Measurements from ENCODE around the gene PALLD. TPM values are rescaled to one million over a fixed set of nuclear protein-coding genes. Genes with fewer than 3 reads are reported as not detected.
A peak's percentile ranks its signal among the peaks of the same experiment; 100 is the strongest.

PALLD gene
- total and polyA plus RNA-seq, 12 donors: 169 to 1,537 (median 667) TPM

DNA sequence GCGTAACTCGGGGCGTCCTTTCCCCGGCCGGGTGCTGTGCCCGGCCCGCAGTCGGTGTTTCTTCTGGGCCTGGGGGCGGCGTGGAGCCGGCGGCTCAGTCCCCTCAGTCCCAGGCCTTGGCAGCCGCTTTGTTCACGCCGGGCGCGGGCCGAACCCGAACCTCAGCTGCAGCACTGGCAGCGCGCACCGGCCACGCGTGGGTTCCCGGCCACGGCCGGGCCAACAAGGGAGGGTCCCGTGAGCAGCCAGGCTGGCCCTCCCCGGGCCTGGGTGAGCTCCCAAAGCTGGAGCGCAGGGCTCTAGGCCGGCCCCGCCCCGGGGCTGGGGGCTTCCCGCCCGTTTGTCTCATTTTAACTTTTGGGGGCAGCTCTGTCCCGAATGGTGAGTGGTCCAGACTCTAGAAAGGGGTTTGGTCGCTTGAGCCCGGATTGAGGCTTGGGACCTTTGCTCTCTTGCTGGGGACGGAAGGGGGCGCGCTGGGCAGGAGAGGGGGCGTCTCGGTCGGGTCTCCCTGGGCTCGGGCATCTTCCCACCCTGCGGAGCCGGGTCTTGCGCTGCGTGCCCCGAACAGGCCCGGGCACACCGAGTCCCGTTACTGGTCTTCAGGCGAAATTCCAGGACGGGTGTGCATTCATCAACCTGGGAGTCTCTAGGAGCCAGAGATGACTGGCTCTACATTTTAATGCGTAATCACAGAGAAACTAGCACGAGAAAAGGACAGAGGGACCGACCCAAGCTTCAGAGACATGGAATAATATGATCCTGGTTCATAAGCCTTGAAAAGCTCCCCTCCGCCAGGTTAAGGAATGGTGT, 336.1 kb downstream of the PALLD start:
- peaks cover 0 to 51% (median 0%) of the 10 kb centered on the region in 7 donors for H3K27me3 ChIP-seq
- ATAC-seq (peak; percentile 21 to 71 (median 31)), DNase-seq (peak; percentile 42 to 53)
- H3K9me3 ChIP-seq: no peaks in the 10 kb centered on the region
- intact Hi-C loops (cut with DNase I): loop anchor here in 5 of 10 donors (5.0 to 10.0 kb wide), 5 partner anchors 34 to 118 kb away; no protein-coding TSS in a partner anchor
- H3K27ac ChIP-seq: peak overlapping the region; percentile 82 to 92 (median 90)
- TF ChIP-seq, protein P1, sequence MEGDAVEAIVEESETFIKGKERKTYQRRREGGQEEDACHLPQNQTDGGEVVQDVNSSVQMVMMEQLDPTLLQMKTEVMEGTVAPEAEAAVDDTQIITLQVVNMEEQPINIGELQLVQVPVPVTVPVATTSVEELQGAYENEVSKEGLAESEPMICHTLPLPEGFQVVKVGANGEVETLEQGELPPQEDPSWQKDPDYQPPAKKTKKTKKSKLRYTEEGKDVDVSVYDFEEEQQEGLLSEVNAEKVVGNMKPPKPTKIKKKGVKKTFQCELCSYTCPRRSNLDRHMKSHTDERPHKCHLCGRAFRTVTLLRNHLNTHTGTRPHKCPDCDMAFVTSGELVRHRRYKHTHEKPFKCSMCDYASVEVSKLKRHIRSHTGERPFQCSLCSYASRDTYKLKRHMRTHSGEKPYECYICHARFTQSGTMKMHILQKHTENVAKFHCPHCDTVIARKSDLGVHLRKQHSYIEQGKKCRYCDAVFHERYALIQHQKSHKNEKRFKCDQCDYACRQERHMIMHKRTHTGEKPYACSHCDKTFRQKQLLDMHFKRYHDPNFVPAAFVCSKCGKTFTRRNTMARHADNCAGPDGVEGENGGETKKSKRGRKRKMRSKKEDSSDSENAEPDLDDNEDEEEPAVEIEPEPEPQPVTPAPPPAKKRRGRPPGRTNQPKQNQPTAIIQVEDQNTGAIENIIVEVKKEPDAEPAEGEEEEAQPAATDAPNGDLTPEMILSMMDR (IDR thresholded peaks at IDR 0.05): peak in 5 of 9 donors; percentile 21 to 47 (median 46)
- WGBS, 2 donors: 3 to 5% methylated on average over 54 to 59 of the region's 59 CpGs
- H3K4me3 ChIP-seq: peak overlapping the region; percentile 55 to 85 (median 78)
- H3K4me1 ChIP-seq: peaks cover 5 to 70% (median 53%) of the 10 kb centered on the region in 9 donors
- no peaks in the 10 kb centered on the region for H3K36me3 ChIP-seq

DNA sequence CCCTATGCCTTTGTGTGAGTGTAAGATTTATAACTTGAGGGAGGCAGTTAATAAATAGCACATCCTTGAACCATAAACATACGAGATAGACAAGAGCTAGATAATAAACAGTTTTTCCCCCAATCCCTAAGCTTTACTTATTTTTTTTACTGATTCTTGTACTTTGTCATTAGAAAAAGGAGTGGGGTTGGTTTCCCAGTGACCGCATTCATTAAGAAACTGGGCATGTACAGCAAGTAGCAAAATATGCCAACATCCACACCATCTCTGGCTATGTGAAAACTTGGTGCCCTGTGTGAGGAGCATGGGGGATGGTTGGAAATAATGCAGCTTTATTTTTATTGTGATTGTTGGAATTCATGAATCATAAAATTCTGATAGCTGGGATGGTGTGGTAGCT, 337.0 kb downstream of the PALLD start:
- Histone ChIP-seq H3K27me3 (peaks cover 0 to 51% (median 0%) of the 10 kb centered on the region in 7 donors), H3K36me3 (no peaks in the 10 kb centered on the region), H3K4me3 (peak overlapping the region in 9 of 10 donors; percentile 65 to 85 (median 78)), H3K27ac (peak overlapping the region in 8 of 10 donors; percentile 87 to 92 (median 90)), H3K9me3 (no peaks in the 10 kb centered on the region), H3K4me1 (peaks cover 5 to 79% (median 56%) of the 10 kb centered on the region in 9 donors)
- TF ChIP-seq, protein P1 (IDR thresholded peaks at IDR 0.05): no peak
- WGBS, 2 donors: 56 to 66% methylated on average over 2 of the region's 2 CpGs
- intact Hi-C loops (cut with DNase I): loop anchor here in 5 of 10 donors (5.0 to 10.0 kb wide), 5 partner anchors 33 to 119 kb away; no protein-coding TSS in a partner anchor
- ATAC-seq: no peak
- no peak for DNase-seq

DNA sequence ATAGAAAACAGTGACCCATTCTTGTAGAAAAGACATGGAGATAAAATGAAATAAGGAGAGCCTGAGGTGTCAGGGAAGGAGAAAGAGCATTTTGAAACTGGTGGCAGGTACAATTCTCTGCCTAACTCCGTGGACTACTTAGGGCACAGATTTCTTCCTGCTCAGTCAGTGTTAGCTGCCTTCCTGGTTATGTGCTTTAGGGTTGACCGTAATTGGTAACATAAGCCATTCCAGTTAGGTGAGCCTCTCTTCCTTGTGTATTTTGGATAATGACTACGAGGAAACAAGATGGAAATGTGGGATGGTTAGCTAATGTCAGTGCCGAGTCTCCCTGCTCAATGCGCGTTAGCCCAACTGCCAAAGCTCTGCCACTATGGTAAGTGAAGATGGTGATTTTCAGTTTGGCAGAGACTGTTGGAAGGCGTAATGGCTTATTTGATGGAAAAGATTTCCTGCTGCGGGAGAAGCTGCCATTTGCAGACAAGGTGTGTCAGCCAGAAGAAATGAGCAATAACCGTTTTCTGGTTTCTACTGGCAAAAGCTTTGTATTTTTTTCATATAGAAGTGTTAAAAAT, 339.1 kb downstream of the PALLD start:
- Histone ChIP-seq H3K4me1 (peaks cover 10 to 97% (median 65%) of the 10 kb centered on the region in 9 donors), H3K27me3 (peaks cover 0 to 44% (median 0%) of the 10 kb centered on the region in 7 donors), H3K36me3 (no peaks in the 10 kb centered on the region), H3K4me3 (peak overlapping the region in 1 of 10 donors; percentile 6), H3K9me3 (no peaks in the 10 kb centered on the region), H3K27ac (peak overlapping the region; percentile 19 to 91 (median 68))
- no peak for DNase-seq
- intact Hi-C loops (cut with DNase I): loop anchor here in 3 of 10 donors (2.0 to 10.0 kb wide), 4 partner anchors 79 to 125 kb away; no protein-coding TSS in a partner anchor
- WGBS, 2 donors: 84 to 87% methylated on average over 9 of the region's 9 CpGs
- ATAC-seq: no peak
- TF ChIP-seq, protein P1 (IDR thresholded peaks at IDR 0.05): no peak

DNA sequence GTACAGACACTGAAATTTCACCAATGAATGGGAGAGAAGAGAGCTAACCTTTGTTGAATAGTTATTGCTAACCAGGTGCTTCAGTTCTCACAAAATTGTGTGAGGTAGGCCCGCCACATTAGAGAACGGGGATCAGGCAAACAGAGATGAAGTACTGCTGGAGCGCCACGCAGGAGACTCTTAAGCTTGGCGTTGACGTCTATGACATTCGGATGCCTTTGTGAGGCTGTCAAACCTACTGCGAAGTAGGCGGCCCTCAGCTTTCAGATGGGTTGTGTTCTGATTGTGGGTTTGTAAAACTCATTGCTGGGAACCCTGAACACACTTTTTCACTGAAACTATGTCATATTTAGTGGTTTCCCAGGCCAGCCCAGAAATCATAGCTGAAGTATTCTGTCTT, 339.6 kb downstream of the PALLD start:
- Histone ChIP-seq H3K36me3 (no peaks in the 10 kb centered on the region), H3K4me1 (peaks cover 10 to 97% (median 66%) of the 10 kb centered on the region in 9 donors), H3K27me3 (peaks cover 0 to 39% (median 0%) of the 10 kb centered on the region in 7 donors), H3K27ac (peak overlapping the region; percentile 46 to 91 (median 68)), H3K9me3 (no peaks in the 10 kb centered on the region), H3K4me3 (peak overlapping the region in 1 of 10 donors; percentile 6)
- TF ChIP-seq, protein P1 (IDR thresholded peaks at IDR 0.05): no peak
- DNase-seq (peak in 1 of 2 donors; percentile 32), ATAC-seq (peak in 4 of 8 donors; percentile 24 to 31 (median 28))
- intact Hi-C loops (cut with DNase I): loop anchor here in 3 of 10 donors (2.0 to 10.0 kb wide), 4 partner anchors 78 to 126 kb away; no protein-coding TSS in a partner anchor
- 47 to 61% methylated on average over 9 of the region's 9 CpGs for WGBS, 2 donors
